Thoracic aorta (tissue), 2 donors: ENCODE measurements around the gene FMN2. TPM values are rescaled to one million over a fixed set of nuclear protein-coding genes. Genes with fewer than 3 reads are reported as not detected.

Experiments
- ATAC-seq: fragments of 150-250 bp; one replicate; pipeline ENCODE4 v1.8.0; 2017; ENCODE audit warnings: low read depth; ENCODE audit not compliant: insufficient number of reproducible peaks, low FRiP score
- DNase-seq: peaks from one replicate; pipeline ENCODE4 v3.0.0-alpha.2; 2020; ENCODE audit warnings: low spot score
- H3K27ac ChIP-seq, 2 donors: fragments of 200-600 bp; sonication (generic); 1 replicate in 1 of 2; 2 replicates in 1 of 2; pipeline ENCODE4 v1.5.1; 2016; ENCODE audit warnings: mild to moderate bottlenecking in 2 of 2, moderate library complexity in 2 of 2
- H3K27me3 ChIP-seq: fragments of 200-600 bp; sonication (generic); replicated peaks from 2 replicates; pipeline ENCODE4 v1.6.0; 2016; ENCODE audit warnings: mild to moderate bottlenecking; ENCODE audit not compliant: insufficient read depth
- H3K36me3 ChIP-seq: fragments of 200-600 bp; sonication (generic); one replicate; pipeline ENCODE4 v1.5.1; 2016
- H3K4me1 ChIP-seq, 2 donors: fragments of 200-600 bp; sonication (generic); 1 replicate in 1 of 2; 2 replicates in 1 of 2; pipeline versions ENCODE4 v1.5.1 to v1.6.0; 2016; ENCODE audit warnings: low read depth in 2 of 2, mild to moderate bottlenecking in 1 of 2; ENCODE audit not compliant: control insufficient read depth in 1 of 2
- H3K4me3 ChIP-seq: fragments of 200-600 bp; sonication (generic); 2 replicates; pipeline ENCODE4 v1.5.1; 2016; ENCODE audit warnings: mild to moderate bottlenecking
- H3K9me3 ChIP-seq: fragments of 200-600 bp; sonication (generic); 2 replicates; pipeline ENCODE4 v1.5.1; 2016
- total RNA-seq, 2 donors: library from RNA; depleted of rRNA; stranded (reverse); fragments of >200 nt; gene quantifications; one replicate each; pipeline versions ENCODE4 v1.1.0 to v1.2.3, GENCODE V29; 2016
- TF ChIP-seq, protein P1 (sequence below): fragments of 200-600 bp; sonication (generic); IDR thresholded peaks from one replicate; pipeline ENCODE4 v1.5.1; 2019; ENCODE audit warnings: antibody characterized with exemption

Gene FMN2
- total RNA-seq, 2 donors from 2014 or later, result 0.14 to 0.71 TPM

DNA sequence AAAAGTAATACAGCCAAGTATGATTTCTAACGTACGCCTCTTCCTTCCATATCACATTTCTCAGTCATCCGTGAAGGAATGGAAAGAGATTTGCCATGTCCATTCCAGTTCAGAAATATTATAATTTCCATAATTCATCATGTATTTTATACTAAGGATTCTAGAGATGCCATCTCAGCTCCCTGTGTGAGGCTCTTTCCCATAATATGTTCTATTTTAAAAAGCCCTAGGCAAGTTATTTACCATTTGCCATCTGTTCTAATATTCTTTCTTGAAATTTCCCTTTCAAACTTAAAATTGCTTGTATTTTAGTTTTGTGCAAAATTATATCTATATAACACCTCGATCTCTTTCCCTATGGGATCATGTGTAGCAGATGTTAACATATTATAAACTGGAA lies 106.7 kb downstream of the FMN2 start:
- no peak overlapping the region for H3K27ac ChIP-seq

GRCh38 chr1:240199758-240200645 lies 108.3 kb downstream of the FMN2 start:
- TF ChIP-seq, protein P1, sequence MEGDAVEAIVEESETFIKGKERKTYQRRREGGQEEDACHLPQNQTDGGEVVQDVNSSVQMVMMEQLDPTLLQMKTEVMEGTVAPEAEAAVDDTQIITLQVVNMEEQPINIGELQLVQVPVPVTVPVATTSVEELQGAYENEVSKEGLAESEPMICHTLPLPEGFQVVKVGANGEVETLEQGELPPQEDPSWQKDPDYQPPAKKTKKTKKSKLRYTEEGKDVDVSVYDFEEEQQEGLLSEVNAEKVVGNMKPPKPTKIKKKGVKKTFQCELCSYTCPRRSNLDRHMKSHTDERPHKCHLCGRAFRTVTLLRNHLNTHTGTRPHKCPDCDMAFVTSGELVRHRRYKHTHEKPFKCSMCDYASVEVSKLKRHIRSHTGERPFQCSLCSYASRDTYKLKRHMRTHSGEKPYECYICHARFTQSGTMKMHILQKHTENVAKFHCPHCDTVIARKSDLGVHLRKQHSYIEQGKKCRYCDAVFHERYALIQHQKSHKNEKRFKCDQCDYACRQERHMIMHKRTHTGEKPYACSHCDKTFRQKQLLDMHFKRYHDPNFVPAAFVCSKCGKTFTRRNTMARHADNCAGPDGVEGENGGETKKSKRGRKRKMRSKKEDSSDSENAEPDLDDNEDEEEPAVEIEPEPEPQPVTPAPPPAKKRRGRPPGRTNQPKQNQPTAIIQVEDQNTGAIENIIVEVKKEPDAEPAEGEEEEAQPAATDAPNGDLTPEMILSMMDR, result no peak
- H3K4me1 ChIP-seq, result no peaks in the 10 kb centered on the region
- DNase-seq (no peak), ATAC-seq (no peak)
- no peaks in the 10 kb centered on the region for H3K9me3 ChIP-seq
- no peaks in the 10 kb centered on the region for H3K36me3 ChIP-seq
- H3K27ac ChIP-seq, result no peak overlapping the region
- no peaks in the 10 kb centered on the region for H3K27me3 ChIP-seq
- no peak overlapping the region for H3K4me3 ChIP-seq

More for the DNA sequence above, 106.7 kb downstream of the FMN2 start:
- no peaks in the 10 kb centered on the region for H3K9me3 ChIP-seq
- H3K4me3 ChIP-seq, result no peak overlapping the region
- DNase-seq (no peak), ATAC-seq (no peak)
- no peaks in the 10 kb centered on the region for H3K27me3 ChIP-seq
- no peaks in the 10 kb centered on the region for H3K36me3 ChIP-seq
- H3K4me1 ChIP-seq, result no peaks in the 10 kb centered on the region
- TF ChIP-seq, protein P1, result no peak

GRCh38 chr1:240201931-240202330 lies 110.2 kb downstream of the FMN2 start:
- no peak for DNase-seq
- no peaks in the 10 kb centered on the region for H3K4me1 ChIP-seq
- no peak overlapping the region for H3K4me3 ChIP-seq

GRCh38 chr1:240207073-240207709 lies 115.5 kb downstream of the FMN2 start:
- H3K9me3 ChIP-seq, result no peaks in the 10 kb centered on the region
- H3K27me3 ChIP-seq, result no peaks in the 10 kb centered on the region
- DNase-seq (no peak), ATAC-seq (no peak)
- H3K36me3 ChIP-seq, result no peaks in the 10 kb centered on the region
- H3K27ac ChIP-seq, result no peak overlapping the region
- no peak overlapping the region for H3K4me3 ChIP-seq
- TF ChIP-seq, protein P1, result no peak
- no peaks in the 10 kb centered on the region for H3K4me1 ChIP-seq

More at GRCh38 chr1:240201931-240202330, 110.2 kb downstream of the FMN2 start:
- Histone ChIP-seq H3K9me3 (no peaks in the 10 kb centered on the region), H3K27ac (no peak overlapping the region), H3K27me3 (no peaks in the 10 kb centered on the region), H3K36me3 (no peaks in the 10 kb centered on the region)
- ATAC-seq, result no peak
- TF ChIP-seq, protein P1, result no peak

GRCh38 chr1:240210026-240210425 lies 118.3 kb downstream of the FMN2 start:
- Histone ChIP-seq H3K9me3 (no peaks in the 10 kb centered on the region), H3K27ac (no peak overlapping the region), H3K4me3 (no peak overlapping the region), H3K4me1 (no peaks in the 10 kb centered on the region), H3K36me3 (no peaks in the 10 kb centered on the region), H3K27me3 (no peaks in the 10 kb centered on the region)
- no peak for DNase-seq
- TF ChIP-seq, protein P1, result no peak
- ATAC-seq, result no peak
